Testis (tissue), 2 donors: ENCODE results near the gene MDGA2.

Experiments
- POLR2A ChIP-seq: fragments of 450-650 bp; IDR thresholded peaks from one replicate; pipeline ENCODE4 v1.6.1; 2017; ENCODE audit warnings: antibody characterized with exemption, mild to moderate bottlenecking, moderate library complexity
- TF ChIP-seq, protein P1 (sequence below), 3 experiments: fragments of 450-650 bp in 2 of 3; fragments of 200-600 bp in 1 of 3; sonication (generic) in 1 of 3; IDR thresholded peaks; one replicate each; pipeline ENCODE4 v1.5.1; 2016 to 2019; ENCODE audit warnings: antibody characterized with exemption in 3 of 3, mild to moderate bottlenecking in 2 of 3, moderate library complexity in 1 of 3

DNA sequence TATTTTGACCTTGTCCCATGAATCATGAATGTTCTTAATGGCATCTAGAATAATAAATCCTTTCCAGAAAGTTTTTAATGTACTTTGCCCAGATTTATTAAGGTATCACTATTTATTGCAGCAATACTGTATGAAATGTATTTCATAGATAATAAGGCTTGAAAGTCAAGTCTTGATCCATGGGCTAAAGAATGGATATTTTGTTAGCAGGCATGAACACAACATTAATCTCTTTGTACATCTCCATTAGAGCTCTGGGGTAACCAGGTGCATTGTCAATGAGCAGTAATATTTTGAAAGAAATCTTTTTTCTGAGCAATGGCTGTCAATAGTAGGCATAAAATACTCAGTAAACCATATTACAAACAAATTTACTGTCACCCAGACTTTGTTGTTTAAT, 882.3 kb downstream of the MDGA2 start:
- no peak for TF ChIP-seq POLR2A
- TF ChIP-seq, protein P1, sequence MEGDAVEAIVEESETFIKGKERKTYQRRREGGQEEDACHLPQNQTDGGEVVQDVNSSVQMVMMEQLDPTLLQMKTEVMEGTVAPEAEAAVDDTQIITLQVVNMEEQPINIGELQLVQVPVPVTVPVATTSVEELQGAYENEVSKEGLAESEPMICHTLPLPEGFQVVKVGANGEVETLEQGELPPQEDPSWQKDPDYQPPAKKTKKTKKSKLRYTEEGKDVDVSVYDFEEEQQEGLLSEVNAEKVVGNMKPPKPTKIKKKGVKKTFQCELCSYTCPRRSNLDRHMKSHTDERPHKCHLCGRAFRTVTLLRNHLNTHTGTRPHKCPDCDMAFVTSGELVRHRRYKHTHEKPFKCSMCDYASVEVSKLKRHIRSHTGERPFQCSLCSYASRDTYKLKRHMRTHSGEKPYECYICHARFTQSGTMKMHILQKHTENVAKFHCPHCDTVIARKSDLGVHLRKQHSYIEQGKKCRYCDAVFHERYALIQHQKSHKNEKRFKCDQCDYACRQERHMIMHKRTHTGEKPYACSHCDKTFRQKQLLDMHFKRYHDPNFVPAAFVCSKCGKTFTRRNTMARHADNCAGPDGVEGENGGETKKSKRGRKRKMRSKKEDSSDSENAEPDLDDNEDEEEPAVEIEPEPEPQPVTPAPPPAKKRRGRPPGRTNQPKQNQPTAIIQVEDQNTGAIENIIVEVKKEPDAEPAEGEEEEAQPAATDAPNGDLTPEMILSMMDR (IDR thresholded peaks at IDR 0.05): no peak
